Smooth muscle cell (in vitro differentiated cells): Measurements from ENCODE around the gene TAS2R40. TPM values are rescaled to one million over a fixed set of nuclear protein-coding genes. Genes with fewer than 3 reads are reported as not detected.

Experiments used
- DNase-seq: peaks from one replicate; lab custom pipeline; 2025; ENCODE audit not compliant: unreplicated experiment; lab: John Stamatoyannopoulos, UW
- H2AFZ ChIP-seq: fragments of 200-600 bp; sonication (generic); 2 replicates; pipeline ENCODE4 v1.6.0; 2016; ENCODE audit warnings: antibody characterized with exemption, low read depth, mild to moderate bottlenecking
- H3F3A ChIP-seq: fragments of 200-600 bp; sonication (generic); 2 replicates; pipeline ENCODE4 v1.6.0; 2017; ENCODE audit warnings: antibody characterized with exemption, low read depth
- H3K27ac ChIP-seq: fragments of 200-600 bp; sonication (generic); 2 replicates; pipeline ENCODE4 v1.5.1; 2016; ENCODE audit warnings: low read depth, mild to moderate bottlenecking
- H3K27me3 ChIP-seq: fragments of 200-600 bp; sonication (generic); 2 replicates; pipeline ENCODE4 v1.6.1; 2016; ENCODE audit warnings: low read depth, mild to moderate bottlenecking
- H3K36me3 ChIP-seq: fragments of 200-600 bp; sonication (generic); 2 replicates; pipeline ENCODE4 v1.5.1; 2016; ENCODE audit warnings: low read depth
- H3K4me1 ChIP-seq: fragments of 200-600 bp; sonication (generic); 2 replicates; pipeline ENCODE4 v1.5.1; 2016; ENCODE audit warnings: low read depth
- H3K4me2 ChIP-seq: fragments of 200-600 bp; sonication (generic); 2 replicates; pipeline ENCODE4 v1.6.0; 2016; ENCODE audit warnings: mild to moderate bottlenecking
- H3K4me3 ChIP-seq: fragments of 200-600 bp; sonication (generic); 2 replicates; pipeline ENCODE4 v1.5.1; 2016; ENCODE audit warnings: mild to moderate bottlenecking
- H3K79me2 ChIP-seq: fragments of 200-600 bp; sonication (generic); 2 replicates; pipeline ENCODE4 v1.6.0; 2016; ENCODE audit warnings: low read depth, mild to moderate bottlenecking
- H3K9ac ChIP-seq: fragments of 200-600 bp; sonication (generic); 2 replicates; pipeline ENCODE4 v1.6.0; 2016; ENCODE audit warnings: low read depth
- H3K9me3 ChIP-seq: fragments of 200-600 bp; sonication (generic); replicated peaks from 2 replicates; pipeline ENCODE4 v1.5.1; 2016; ENCODE audit warnings: low read depth
- H4K20me1 ChIP-seq: fragments of 200-600 bp; sonication (generic); 2 replicates; pipeline ENCODE4 v1.6.0; 2016; ENCODE audit warnings: low read depth
- CTCF ChIP-seq: fragments of 200-600 bp; sonication (generic); IDR thresholded peaks from 2 replicates; pipeline ENCODE4 v1.5.1; 2017; ENCODE audit warnings: borderline replicate concordance, mild to moderate bottlenecking, antibody characterized with exemption; ENCODE audit not compliant: insufficient read depth, poor library complexity, severe bottlenecking
- WGBS: methylation state at CpG from one replicate; pipeline ENCODE4 v1.1.7; 2016; ENCODE audit warnings: low lambda C conversion rate; 5-methylcytosine and 5-hydroxymethylcytosine counted together
- polyA plus RNA-seq: library from polyadenylated mRNA; unstranded; fragments of >200 nt; fragmentation: Nextera tagmentation; extraction: Ambion mirVana; gene quantifications from 2 replicates; pipeline ENCODE4 v1.2.1, GENCODE V29; 2016
- total RNA-seq: library from RNA; depleted of rRNA; stranded (reverse); fragments of >200 nt; gene quantifications from 2 replicates; pipeline ENCODE4 v1.2.3, GENCODE V29; 2014

Gene TAS2R40
- total and polyA plus RNA-seq, 2 experiments from 2014 or later: not detected

GRCh38 chr7:143248761-143249354 lies 27.0 kb downstream of the TAS2R40 start:
- H3K9me3 ChIP-seq: no peaks in the 10 kb centered on the region
- H3K4me3 ChIP-seq: no peak overlapping the region
- peak overlapping the region; percentile 68 for H3K27ac ChIP-seq
- H3K4me2 ChIP-seq: no peak overlapping the region
- no peaks in the 10 kb centered on the region for H4K20me1 ChIP-seq
- no peaks in the 10 kb centered on the region for H3F3A ChIP-seq
- no peak for TF ChIP-seq CTCF
- H3K79me2 ChIP-seq: no peaks in the 10 kb centered on the region
- no peaks in the 10 kb centered on the region for H3K4me1 ChIP-seq
- H2AFZ ChIP-seq: no peak overlapping the region
- 78% methylated on average over 2 of the region's 2 CpGs for WGBS
- H3K9ac ChIP-seq: no peak overlapping the region
- DNase-seq: no peak
- no peaks in the 10 kb centered on the region for H3K36me3 ChIP-seq
- H3K27me3 ChIP-seq: no peaks in the 10 kb centered on the region

- Histone ChIP-seq H3K4me2 (no peak overlapping the region), H4K20me1 (no peaks in the 10 kb centered on the region), H3K4me3 (no peak overlapping the region), H3F3A (no peaks in the 10 kb centered on the region), H2AFZ (no peak overlapping the region), H3K9me3 (no peaks in the 10 kb centered on the region), H3K27me3 (no peaks in the 10 kb centered on the region), H3K4me1 (no peaks in the 10 kb centered on the region), H3K9ac (no peak overlapping the region), H3K79me2 (no peaks in the 10 kb centered on the region), H3K27ac (peak overlapping the region; percentile 68), H3K36me3 (no peaks in the 10 kb centered on the region)
- DNase-seq: no peak
- TF ChIP-seq CTCF: no peak
These were observed 28.4 kb downstream of the TAS2R40 start for GRCh38 chr7:143250199-143250598.

GRCh38 chr7:143250822-143251221 lies 29.0 kb downstream of the TAS2R40 start:
- Histone ChIP-seq H3K9me3 (no peaks in the 10 kb centered on the region), H2AFZ (no peak overlapping the region), H3K27ac (no peak overlapping the region), H3K27me3 (no peaks in the 10 kb centered on the region), H3K9ac (no peak overlapping the region), H3K79me2 (no peaks in the 10 kb centered on the region), H3K4me3 (no peak overlapping the region), H3K4me2 (no peak overlapping the region), H3K4me1 (no peaks in the 10 kb centered on the region), H3F3A (no peaks in the 10 kb centered on the region), H4K20me1 (no peaks in the 10 kb centered on the region), H3K36me3 (no peaks in the 10 kb centered on the region)
- TF ChIP-seq CTCF: no peak
- no peak for DNase-seq
- WGBS: 89% methylated on average over 1 of the region's 1 CpG

- no peaks in the 10 kb centered on the region for H3F3A ChIP-seq
- H3K27me3 ChIP-seq: no peaks in the 10 kb centered on the region
- no peak overlapping the region for H3K4me2 ChIP-seq
- no peak for TF ChIP-seq CTCF
- DNase-seq: no peak
- no peak overlapping the region for H3K9ac ChIP-seq
- no peaks in the 10 kb centered on the region for H3K36me3 ChIP-seq
- no peak overlapping the region for H3K4me3 ChIP-seq
- no peak overlapping the region for H3K27ac ChIP-seq
- no peaks in the 10 kb centered on the region for H3K9me3 ChIP-seq
- no peak overlapping the region for H2AFZ ChIP-seq
- WGBS: 72% methylated on average over 2 of the region's 2 CpGs
- no peaks in the 10 kb centered on the region for H4K20me1 ChIP-seq
- no peaks in the 10 kb centered on the region for H3K79me2 ChIP-seq
- no peaks in the 10 kb centered on the region for H3K4me1 ChIP-seq
These were observed 30.2 kb downstream of the TAS2R40 start for GRCh38 chr7:143252006-143252405.
